ENCODE data around the gene MPP3.
A peak's percentile ranks its signal among the peaks of the same experiment; 100 is the strongest.
"Not testable (repeated sequence)": the region's sequence is repeated elsewhere in the genome, so short reads cannot be mapped to it uniquely, and the experiment has no call there.

MPP3 gene

DNA sequence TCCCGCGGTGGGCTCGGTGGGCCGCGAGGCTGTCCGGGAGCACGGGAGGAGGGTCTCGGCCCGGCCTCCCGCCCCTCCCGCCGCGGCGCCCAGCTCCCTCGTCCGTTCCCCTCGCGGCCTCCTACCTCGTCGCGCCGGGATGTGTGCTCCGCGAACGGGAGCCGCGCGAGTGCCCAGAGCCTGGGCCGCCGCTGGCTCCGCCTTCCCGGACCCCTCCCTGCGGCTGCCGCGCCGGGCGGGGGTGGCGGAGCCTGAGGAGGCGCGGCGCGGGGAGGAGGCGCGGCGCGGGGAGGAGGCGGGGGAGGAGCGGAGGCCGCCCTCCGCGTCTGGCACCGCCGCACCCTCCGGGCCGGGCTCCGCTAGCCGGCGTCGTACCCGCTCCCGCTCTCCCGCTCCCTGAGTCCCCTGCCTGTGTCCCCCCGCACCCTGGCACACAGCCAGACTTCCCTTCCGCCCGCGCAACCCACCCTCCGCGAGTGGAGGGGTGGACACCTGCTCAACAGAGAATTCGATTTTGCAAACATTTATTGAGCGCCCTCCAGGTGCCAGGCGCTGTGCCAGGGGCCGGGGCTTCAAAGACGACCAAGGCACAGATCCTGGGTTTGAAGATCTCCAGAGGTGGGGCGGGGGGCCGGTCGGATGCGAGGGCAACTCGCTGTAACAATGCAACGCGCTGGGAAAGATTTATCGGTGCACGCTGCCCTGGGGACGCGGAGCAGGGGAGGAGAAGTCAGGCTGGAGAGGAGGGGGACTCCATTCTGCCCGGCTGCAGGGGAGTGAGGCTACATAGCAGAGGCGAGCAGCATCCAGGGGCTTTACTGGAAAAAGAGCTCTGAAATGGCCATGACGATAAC, at the start of gene MPP3:
TSS of gene MPP3 (minus strand) at position 171 of the 854 bp plus-strand sequence. CDS start 1,240 bp downstream, outside the sequence.
- peak in 1 of 2 experiments; percentile 41 for DNase-seq

DNA sequence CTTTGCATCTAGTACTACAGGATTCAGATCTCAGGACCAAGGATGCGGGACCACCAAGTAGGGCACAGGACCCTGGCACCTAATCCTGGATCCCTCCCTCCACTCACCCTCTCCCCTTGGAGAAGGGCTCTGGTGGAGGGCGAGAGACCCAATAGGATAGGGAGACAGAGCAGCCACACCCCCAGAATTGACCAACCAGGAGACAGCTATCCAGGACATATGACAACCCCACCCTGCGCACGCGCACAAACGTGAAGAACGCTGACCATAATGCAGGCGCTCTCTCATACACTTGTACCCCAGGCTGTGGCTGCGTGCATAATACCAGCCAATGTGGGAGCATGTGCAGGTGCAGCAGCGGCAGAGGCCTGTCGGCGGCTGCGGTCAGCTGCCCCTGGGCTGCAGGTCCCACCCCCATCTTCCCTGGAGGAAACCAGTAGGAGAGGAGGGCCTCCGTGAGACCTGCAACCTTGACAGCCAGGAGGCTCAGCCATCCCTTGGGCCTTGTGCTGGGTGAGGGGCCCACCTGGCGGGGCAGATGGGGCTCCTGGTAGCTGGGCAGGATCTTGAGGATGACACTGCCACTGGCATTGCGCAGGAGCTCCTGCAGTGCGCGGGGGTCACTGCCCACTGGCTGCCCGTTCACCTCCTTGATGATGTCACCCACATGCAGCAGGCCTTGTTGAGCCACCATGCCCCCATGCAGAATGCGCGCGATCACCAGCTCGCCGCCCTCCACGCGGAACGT, 49.0 kb upstream of the MPP3 start:
- no peak for DNase-seq

GRCh38 chr17:43881181-43881580, 48.2 kb upstream of the MPP3 start:
- DNase-seq = no peak

- DNase-seq = peak in 1 of 2 experiments; percentile 19
These were observed 47.6 kb upstream of the MPP3 start for GRCh38 chr17:43880420-43880991.

GRCh38 chr17:43879723-43880419, 46.9 kb upstream of the MPP3 start:
- no peak for DNase-seq

- peak; percentile 66 for DNase-seq
These were observed 45.6 kb upstream of the MPP3 start for GRCh38 chr17:43878260-43879175.

DNA sequence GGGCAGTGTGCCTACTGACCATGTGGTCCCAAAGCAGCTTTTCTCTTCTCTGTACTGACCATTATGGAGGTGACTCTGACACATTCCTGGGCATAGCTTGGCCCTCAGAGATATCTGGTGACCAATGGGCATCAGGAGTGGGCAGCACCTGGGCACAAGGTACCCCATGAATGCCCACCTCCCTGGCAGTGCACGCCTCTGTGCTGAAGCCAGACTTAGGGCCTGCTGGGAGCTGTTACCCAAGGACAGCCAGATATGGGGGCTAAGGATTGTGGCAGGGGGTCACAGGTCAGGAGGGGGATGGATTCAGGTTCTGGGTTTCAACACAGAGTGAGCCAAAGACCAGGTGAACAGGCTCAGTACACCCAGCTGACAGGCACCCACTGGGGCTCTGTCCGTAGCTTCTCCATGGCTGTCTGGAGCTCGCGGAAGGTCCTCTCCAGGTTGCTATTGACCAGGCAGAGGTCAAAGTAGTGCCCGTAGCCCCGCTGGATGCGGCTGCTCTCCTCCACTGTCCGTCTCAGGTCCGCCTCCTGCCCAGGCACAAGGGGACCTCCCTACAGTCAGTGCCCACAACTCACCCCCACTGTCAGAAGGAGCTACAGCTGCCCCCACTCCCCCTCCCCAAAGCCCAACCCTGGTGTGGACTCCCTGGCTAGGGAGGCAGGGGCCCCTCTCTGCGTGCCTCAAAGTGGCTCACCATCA, 44.7 kb upstream of the MPP3 start:
- DNase-seq = no peak

GRCh38 chr17:43877031-43877430, 44.1 kb upstream of the MPP3 start:
- no peak for DNase-seq

- no peak for DNase-seq
These were observed 42.7 kb upstream of the MPP3 start for GRCh38 chr17:43875476-43876147.

GRCh38 chr17:43874293-43874692, 41.3 kb upstream of the MPP3 start:
- no peak for DNase-seq

- DNase-seq = no peak
These were observed 40.9 kb upstream of the MPP3 start for GRCh38 chr17:43873815-43874214.

GRCh38 chr17:43873091-43873490, 40.1 kb upstream of the MPP3 start:
- DNase-seq = no peak

DNA sequence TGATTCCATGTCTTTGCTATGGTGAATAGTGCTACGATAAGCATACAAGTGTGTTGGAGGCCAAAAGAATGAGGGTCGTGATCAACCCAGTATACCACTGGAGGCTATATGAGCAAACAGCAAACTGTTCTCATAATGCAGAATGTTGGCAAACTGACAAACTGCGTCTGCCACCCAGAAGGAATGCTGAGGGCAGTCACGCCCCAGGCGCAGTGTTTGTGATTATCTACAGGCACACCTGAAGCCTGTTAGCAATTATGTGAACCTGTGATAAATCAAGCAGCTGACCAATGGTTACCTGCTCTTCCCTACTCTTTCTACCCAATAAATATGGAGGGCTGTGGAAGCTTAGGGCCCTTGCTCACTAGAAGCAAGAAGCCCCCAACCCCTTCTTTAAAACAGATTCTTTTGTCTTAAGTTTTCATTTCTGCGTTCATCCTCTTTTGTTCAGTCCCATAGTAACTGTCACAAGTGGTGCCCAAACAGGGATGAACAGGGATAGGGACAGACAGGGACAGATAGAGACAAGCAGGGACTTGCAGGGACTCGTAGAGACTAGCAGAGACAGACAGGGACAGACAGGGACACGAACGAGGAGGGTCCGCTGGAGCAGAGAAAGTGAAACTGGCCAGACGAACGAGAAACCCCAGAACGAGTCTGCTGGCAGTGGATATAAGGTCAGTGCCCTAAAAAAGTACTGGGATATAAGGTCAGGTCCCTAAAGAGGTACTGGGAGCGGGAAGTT, 39.2 kb upstream of the MPP3 start:
- DNase-seq = no peak

GRCh38 chr17:43869031-43869430, 36.1 kb upstream of the MPP3 start:
- not testable (repeated sequence) for DNase-seq

DNA sequence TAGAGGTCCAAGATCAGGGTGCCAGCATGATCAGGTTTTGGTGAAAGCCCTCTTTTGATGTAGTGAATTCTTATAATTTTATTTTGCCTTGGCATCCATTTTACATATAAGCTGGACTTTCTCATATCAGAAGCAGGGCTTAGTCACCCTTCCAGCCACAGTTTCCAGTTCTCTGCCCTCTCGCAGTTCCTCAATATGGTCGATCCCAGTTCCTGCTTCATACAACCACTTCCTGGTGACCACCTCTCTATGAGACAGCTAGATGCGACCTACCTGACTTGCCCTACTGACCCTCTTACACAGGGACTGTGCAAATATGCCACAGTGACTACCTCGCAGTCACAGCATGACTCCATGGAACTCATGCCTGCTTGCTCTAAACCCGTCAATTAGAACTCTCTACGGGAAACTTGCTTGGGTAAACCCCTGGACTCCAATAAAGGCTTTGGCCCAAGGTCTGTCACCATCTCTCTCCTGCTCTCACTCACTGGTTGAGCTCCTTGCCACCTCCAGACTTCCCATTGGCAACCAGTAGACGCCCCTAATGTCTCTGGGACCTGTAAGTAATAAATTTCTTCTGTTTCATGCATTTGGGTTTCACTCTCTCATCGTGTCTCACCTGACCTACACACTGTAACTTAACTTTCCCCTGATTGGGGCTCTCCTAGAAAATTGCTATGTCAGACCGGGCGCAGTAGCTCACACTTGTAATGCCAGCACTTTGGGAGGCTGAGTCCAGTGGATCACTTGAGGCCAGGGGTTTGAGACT, 35.5 kb upstream of the MPP3 start:
- no peak for DNase-seq

- no peak for DNase-seq
These were observed 31.4 kb upstream of the MPP3 start for GRCh38 chr17:43864161-43864984.

GRCh38 chr17:43861960-43862359, 29.0 kb upstream of the MPP3 start:
- DNase-seq = no peak

All from SW 1271 (cell line).